ENCODE measurements around the gene MCTP1. TPM values are rescaled to one million over a fixed set of nuclear protein-coding genes. Genes with fewer than 3 reads are reported as not detected.

The MCTP1 gene
- total RNA-seq, 1 experiment from 2014 or later, result 7.5 TPM

DNA sequence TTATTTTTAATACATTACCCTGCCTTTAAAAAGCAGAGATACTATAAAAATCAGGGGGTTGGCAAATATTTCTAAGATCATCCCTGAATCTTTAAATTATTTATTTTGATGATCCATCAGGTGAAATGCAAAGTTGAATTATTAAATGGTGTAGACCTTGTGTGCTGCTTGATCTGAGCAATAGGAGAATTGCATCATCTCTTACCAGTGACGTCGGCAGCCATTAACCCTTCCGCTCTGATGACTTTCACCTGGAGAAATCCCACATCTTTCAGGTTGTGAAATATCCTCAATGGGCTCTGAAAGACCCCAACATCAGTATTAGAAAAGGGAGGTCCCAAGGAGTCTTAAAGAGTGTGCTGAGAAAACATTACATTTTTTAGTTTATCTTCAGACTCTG lies 396.2 kb downstream of the MCTP1 start:
- intact Hi-C loops (cut with micrococcal nuclease), result no loop called here
- H3K9me2 ChIP-seq (replicated peaks; ENCODE audit: low read length), result no peaks in the 10 kb centered on the region

DNA sequence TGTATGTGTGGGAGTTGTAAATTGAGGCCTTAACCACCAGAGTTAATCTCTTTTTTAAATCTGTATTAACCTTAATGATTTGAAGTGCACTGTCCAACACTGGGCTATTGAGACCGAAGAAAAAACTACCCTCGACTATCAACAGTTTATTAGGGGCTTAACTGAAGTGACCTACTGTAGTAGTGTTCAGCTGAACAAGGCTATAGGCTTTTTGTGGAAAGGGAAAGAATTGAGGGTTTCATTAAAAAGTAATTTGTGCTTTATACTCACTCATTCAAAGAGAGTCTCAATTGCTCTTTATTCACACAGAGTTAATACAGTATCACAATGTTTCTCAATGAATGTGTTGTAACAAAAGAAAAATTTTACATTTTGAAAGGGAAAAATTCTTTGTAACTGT lies 399.0 kb downstream of the MCTP1 start:
- DNase-seq (no peak), ATAC-seq (no peak)
- Histone ChIP-seq H2AFZ (ENCODE audit: low read length) (no peak overlapping the region), H3K9ac (ENCODE audit: low read length) (no peak overlapping the region), H3K27me3 (ENCODE audit: low read length) (no peaks in the 10 kb centered on the region), H4K20me1 (ENCODE audit: low read length) (no peaks in the 10 kb centered on the region), H3K27ac (ENCODE audit: low read length) (no peak overlapping the region), H3K9me2 (replicated peaks; ENCODE audit: low read length) (no peaks in the 10 kb centered on the region), H3K79me2 (ENCODE audit: low read length) (no peaks in the 10 kb centered on the region), H3K9me3 (ENCODE audit: low read length) (no peaks in the 10 kb centered on the region), H3K4me2 (ENCODE audit: low read length) (no peak overlapping the region), H3K4me3 (ENCODE audit: low read length) (no peak overlapping the region), H3F3A (ENCODE audit: low read length, unreplicated experiment) (no peaks in the 10 kb centered on the region), H3K36me3 (ENCODE audit: low read depth, low read length) (no peaks in the 10 kb centered on the region), H3K4me1 (ENCODE audit: insufficient read depth, low read length) (0 out of 2 replicates have a peak, but pooled peaks cover 3% of the 10 kb centered on the region)
- ChIA-PET POLR2A (ENCODE audit: unreplicated experiment) (no interaction called here), CTCF (no interaction called here)
- no TSS peak for BruUV-seq (replicated peaks)
- intact Hi-C loops (cut with micrococcal nuclease), result no loop called here
- no peak for TF ChIP-seq EZH2 (IDR thresholded peaks at IDR 0.05; ENCODE audit: low read length, unreplicated experiment)
- TF ChIP-seq EZH2phosphoT487 (IDR thresholded peaks at IDR 0.05; ENCODE audit: borderline replicate concordance, low read length), result no peak
- TF ChIP-seq, protein P1, sequence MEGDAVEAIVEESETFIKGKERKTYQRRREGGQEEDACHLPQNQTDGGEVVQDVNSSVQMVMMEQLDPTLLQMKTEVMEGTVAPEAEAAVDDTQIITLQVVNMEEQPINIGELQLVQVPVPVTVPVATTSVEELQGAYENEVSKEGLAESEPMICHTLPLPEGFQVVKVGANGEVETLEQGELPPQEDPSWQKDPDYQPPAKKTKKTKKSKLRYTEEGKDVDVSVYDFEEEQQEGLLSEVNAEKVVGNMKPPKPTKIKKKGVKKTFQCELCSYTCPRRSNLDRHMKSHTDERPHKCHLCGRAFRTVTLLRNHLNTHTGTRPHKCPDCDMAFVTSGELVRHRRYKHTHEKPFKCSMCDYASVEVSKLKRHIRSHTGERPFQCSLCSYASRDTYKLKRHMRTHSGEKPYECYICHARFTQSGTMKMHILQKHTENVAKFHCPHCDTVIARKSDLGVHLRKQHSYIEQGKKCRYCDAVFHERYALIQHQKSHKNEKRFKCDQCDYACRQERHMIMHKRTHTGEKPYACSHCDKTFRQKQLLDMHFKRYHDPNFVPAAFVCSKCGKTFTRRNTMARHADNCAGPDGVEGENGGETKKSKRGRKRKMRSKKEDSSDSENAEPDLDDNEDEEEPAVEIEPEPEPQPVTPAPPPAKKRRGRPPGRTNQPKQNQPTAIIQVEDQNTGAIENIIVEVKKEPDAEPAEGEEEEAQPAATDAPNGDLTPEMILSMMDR (conservative IDR thresholded peaks at IDR 0.05; ENCODE audit: low read depth, low read length), result no peak

More for the DNA sequence above, 396.2 kb downstream of the MCTP1 start:
- Histone ChIP-seq H3K27ac (ENCODE audit: low read length) (no peak overlapping the region), H3K4me3 (ENCODE audit: low read length) (no peak overlapping the region), H3K9me3 (ENCODE audit: low read length) (no peaks in the 10 kb centered on the region), H3K4me1 (ENCODE audit: insufficient read depth, low read length) (peaks cover 8% of the 10 kb centered on the region; the same call in 1 of the 2 replicates), H2AFZ (ENCODE audit: low read length) (no peak overlapping the region), H3K79me2 (ENCODE audit: low read length) (no peaks in the 10 kb centered on the region), H3K4me2 (ENCODE audit: low read length) (no peak overlapping the region), H4K20me1 (ENCODE audit: low read length) (no peaks in the 10 kb centered on the region), H3K9ac (ENCODE audit: low read length) (no peak overlapping the region), H3K36me3 (ENCODE audit: low read depth, low read length) (no peaks in the 10 kb centered on the region), H3F3A (ENCODE audit: low read length, unreplicated experiment) (no peaks in the 10 kb centered on the region), H3K27me3 (ENCODE audit: low read length) (no peaks in the 10 kb centered on the region)
- TF ChIP-seq EZH2 (IDR thresholded peaks at IDR 0.05; ENCODE audit: low read length, unreplicated experiment) (no peak), EZH2phosphoT487 (IDR thresholded peaks at IDR 0.05; ENCODE audit: borderline replicate concordance, low read length) (no peak)
- TF ChIP-seq, protein P1 (conservative IDR thresholded peaks at IDR 0.05; ENCODE audit: low read depth, low read length), result no peak
- ATAC-seq, result no peak
- POLR2A ChIA-PET (ENCODE audit: unreplicated experiment), result no interaction called here
- no TSS peak for BruUV-seq (replicated peaks)
- no peak for DNase-seq
- CTCF ChIA-PET, result no interaction called here

DNA sequence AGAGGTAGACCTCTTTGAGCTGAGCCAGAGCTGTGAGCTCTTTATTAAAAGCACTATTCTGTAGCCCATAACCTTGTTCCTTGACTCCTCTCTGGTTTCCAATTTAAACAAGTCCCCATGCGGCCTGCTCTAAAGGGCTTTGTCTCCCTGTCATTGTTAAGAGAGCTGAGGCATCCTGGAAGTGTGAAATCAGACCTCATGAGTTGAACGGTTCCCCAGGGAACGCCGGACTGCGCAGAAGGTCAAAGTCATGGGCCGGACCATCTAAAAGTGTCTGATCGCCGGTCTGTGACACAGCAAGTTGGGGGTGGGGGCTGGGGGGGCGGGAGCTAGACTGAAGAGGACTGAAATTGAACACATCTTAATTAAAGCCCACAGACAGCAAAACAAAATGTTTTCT lies 400.6 kb downstream of the MCTP1 start:
- Histone ChIP-seq H3F3A (ENCODE audit: low read length, unreplicated experiment) (no peaks in the 10 kb centered on the region), H3K4me3 (ENCODE audit: low read length) (no peak overlapping the region), H3K9me2 (replicated peaks; ENCODE audit: low read length) (no peaks in the 10 kb centered on the region), H3K9me3 (ENCODE audit: low read length) (no peaks in the 10 kb centered on the region), H3K4me1 (ENCODE audit: insufficient read depth, low read length) (no peaks in the 10 kb centered on the region), H3K4me2 (ENCODE audit: low read length) (no peak overlapping the region), H3K79me2 (ENCODE audit: low read length) (no peaks in the 10 kb centered on the region), H3K27me3 (ENCODE audit: low read length) (no peaks in the 10 kb centered on the region), H4K20me1 (ENCODE audit: low read length) (no peaks in the 10 kb centered on the region), H3K27ac (ENCODE audit: low read length) (no peak overlapping the region), H3K9ac (ENCODE audit: low read length) (no peak overlapping the region), H3K36me3 (ENCODE audit: low read depth, low read length) (no peaks in the 10 kb centered on the region), H2AFZ (ENCODE audit: low read length) (no peak overlapping the region)
- ChIA-PET CTCF (no interaction called here), POLR2A (ENCODE audit: unreplicated experiment) (interaction anchor here (0.8 kb wide), 1 partner anchor 85 kb away, joined by 16 read pairs; no protein-coding TSS in a partner anchor)
- ATAC-seq (no peak), DNase-seq (no peak)
- intact Hi-C loops (cut with micrococcal nuclease), result no loop called here
- no peak for TF ChIP-seq EZH2phosphoT487 (IDR thresholded peaks at IDR 0.05; ENCODE audit: borderline replicate concordance, low read length)
- TF ChIP-seq, protein P1 (conservative IDR thresholded peaks at IDR 0.05; ENCODE audit: low read depth, low read length), result no peak
- no peak for TF ChIP-seq EZH2 (IDR thresholded peaks at IDR 0.05; ENCODE audit: low read length, unreplicated experiment)
- no TSS peak for BruUV-seq (replicated peaks)
